ENCODE measurements around the gene JRKL.
A peak's percentile ranks its signal among the peaks of the same experiment; 100 is the strongest.

JRKL gene

GRCh38 chr11:96389720-96390487 lies at the start of gene JRKL, which contains the start of gene CCDC82:
TSS of gene JRKL (plus strand) at chr11:96390013. CDS start at chr11:96390650, 637 bp downstream.
TSS of gene CCDC82 (minus strand) at chr11:96389912. CDS start at chr11:96384747, 5,165 bp downstream.
- DNase-seq, result peak; percentile 83

GRCh38 chr11:96340555-96340885 lies 49.3 kb upstream of the JRKL start:
- no peak for DNase-seq

GRCh38 chr11:96341211-96342013 lies 48.4 kb upstream of the JRKL start:
- DNase-seq, result no peak

- no peak for DNase-seq
These were observed 47.5 kb upstream of the JRKL start for GRCh38 chr11:96342014-96342960.

- DNase-seq, result peak; percentile 56
These were observed 46.7 kb upstream of the JRKL start, which contains the start of gene MAML2 for GRCh38 chr11:96342961-96343711. TSS of gene MAML2 (minus strand) at chr11:96343195. CDS start at chr11:96341895, 1,300 bp downstream.

- DNase-seq, result no peak
These were observed 33.0 kb upstream of the JRKL start for GRCh38 chr11:96356848-96357247.

- no peak for DNase-seq
These were observed 32.0 kb upstream of the JRKL start for GRCh38 chr11:96357794-96358193.

- DNase-seq, result no peak
These were observed 31.5 kb upstream of the JRKL start for GRCh38 chr11:96358321-96358720.

- DNase-seq, result no peak
These were observed 28.0 kb upstream of the JRKL start for GRCh38 chr11:96361778-96362177.

GRCh38 chr11:96365493-96365892 lies 24.3 kb upstream of the JRKL start:
- no peak for DNase-seq

- no peak for DNase-seq
These were observed 23.8 kb upstream of the JRKL start for GRCh38 chr11:96366024-96366423.

GRCh38 chr11:96367342-96367741 lies 22.5 kb upstream of the JRKL start:
- no peak for DNase-seq

- DNase-seq, result no peak
These were observed 16.0 kb upstream of the JRKL start for GRCh38 chr11:96373826-96374225.

GRCh38 chr11:96376796-96377195 lies 13.0 kb upstream of the JRKL start:
- DNase-seq, result no peak

GRCh38 chr11:96384156-96384555 lies 5.7 kb upstream of the JRKL start:
- peak; percentile 33 for DNase-seq

GRCh38 chr11:96385187-96385586 lies 4.6 kb upstream of the JRKL start:
- no peak for DNase-seq

GRCh38 chr11:96388891-96389719 lies 708 bp upstream of the JRKL start:
- DNase-seq, result no peak

GRCh38 chr11:96390488-96390792 lies 627 bp downstream of the JRKL start:
- no peak for DNase-seq

- DNase-seq, result no peak
These were observed 2.0 kb downstream of the JRKL start for GRCh38 chr11:96391698-96392307.

GRCh38 chr11:96393753-96394348 lies 4.0 kb downstream of the JRKL start:
- no peak for DNase-seq

- DNase-seq, result no peak
These were observed 5.0 kb downstream of the JRKL start for GRCh38 chr11:96394773-96395172.

Data from NCI-H187 treated with DMSO at 0.1 percent for 48 hours (cell line).